H1 (cell line): ENCODE results near the gene NR1H2. TPM values are rescaled to one million over a fixed set of nuclear protein-coding genes. Genes with fewer than 3 reads are reported as not detected.

Experiments used
- CTCF ChIA-PET: fragments of 300-600 bp; sonication (Branson Sonifier 250); formaldehyde crosslinking; loops from one replicate; lab custom pipeline; 2021; ENCODE audit not compliant: partially characterized antibody; lab: Charles Lee
- POLR2A ChIA-PET: fragments of 300-600 bp; sonication (Branson Sonifier 250); formaldehyde crosslinking; loops from one replicate; lab custom pipeline; 2021; ENCODE audit warnings: inconsistent platforms; ENCODE audit not compliant: partially characterized antibody; lab: Charles Lee
- DNase-seq, 2 experiments: peaks; one replicate each; pipeline versions ENCODE4 v3.0.0 to v3.0.0-alpha.2; 2010 to 2022; ENCODE audit warnings: low spot score in 2 of 2, low read depth in 1 of 2, mixed read lengths in 1 of 2
- FAIRE-seq: peaks from 2 replicates; lab custom pipeline; 2011; peaks lifted over from hg19 to GRCh38; lab: Jason Lieb, UNC
- H2AFZ ChIP-seq: 2 replicates; pipeline ENCODE4 v1.8.1; 2012; ENCODE audit warnings: low read length, inconsistent platforms
- H2AK5ac ChIP-seq: 2 replicates; pipeline ENCODE4 v1.6.1; 2013; ENCODE audit warnings: low read depth, low read length
- H2BK120ac ChIP-seq: replicated peaks from 2 replicates; pipeline ENCODE3; 2013; ENCODE audit warnings: low read depth, low read length, inconsistent platforms
- H2BK12ac ChIP-seq: 2 replicates; pipeline ENCODE4 v1.6.1; 2013; ENCODE audit warnings: low read depth, low read length
- H2BK15ac ChIP-seq: 2 replicates; pipeline ENCODE4 v1.6.1; 2013; ENCODE audit warnings: low read length
- H2BK20ac ChIP-seq: 2 replicates; pipeline ENCODE4 v1.6.1; 2013; ENCODE audit warnings: low read length
- H2BK5ac ChIP-seq: 2 replicates; pipeline ENCODE4 v1.6.1; 2013; ENCODE audit warnings: low read depth, low read length
- H3K14ac ChIP-seq: 2 replicates; pipeline ENCODE4 v1.6.1; 2013; ENCODE audit warnings: inconsistent platforms; ENCODE audit not compliant: insufficient read length
- H3K18ac ChIP-seq: 2 replicates; pipeline ENCODE4 v1.6.1; 2013; ENCODE audit warnings: low read length; ENCODE audit errors: extremely low read depth
- H3K23ac ChIP-seq: 2 replicates; pipeline ENCODE4 v1.6.1; 2013; ENCODE audit warnings: inconsistent platforms; ENCODE audit not compliant: insufficient read length
- H3K23me2 ChIP-seq: 2 replicates; pipeline ENCODE4 v1.6.1; 2013; ENCODE audit warnings: low read depth, low read length
- H3K27ac ChIP-seq: 2 replicates; pipeline ENCODE4 v1.6.1; 2011; ENCODE audit warnings: low read depth, low read length, inconsistent platforms
- H3K27me3 ChIP-seq, 4 experiments: replicated peaks in 1 of 4; 1 replicate in 1 of 4; 2 replicates in 3 of 4; pipeline versions ENCODE4 v1.6.1 to v1.8.1; 2011 to 2013; ENCODE audit warnings: low read length in 3 of 4, mild to moderate bottlenecking in 3 of 4, inconsistent platforms in 2 of 4, mixed read lengths in 2 of 4, moderate library complexity in 1 of 4; ENCODE audit not compliant: control insufficient read depth in 3 of 4, insufficient read depth in 3 of 4; ENCODE audit errors: extremely low read depth in 1 of 4
- H3K36me3 ChIP-seq, 4 experiments: 2 replicates each; pipeline versions ENCODE4 v1.6.1 to v1.8.1; 2011 to 2013; ENCODE audit warnings: mild to moderate bottlenecking in 4 of 4, low read length in 3 of 4, moderate library complexity in 2 of 4, control low read depth in 1 of 4, inconsistent platforms in 1 of 4; ENCODE audit not compliant: insufficient read depth in 4 of 4, control insufficient read depth in 2 of 4
- H3K4ac ChIP-seq: replicated peaks from 2 replicates; pipeline ENCODE3; 2013; ENCODE audit warnings: low read length, low read depth, mixed read lengths, inconsistent platforms; ENCODE audit not compliant: insufficient read length
- H3K4me1 ChIP-seq, 4 experiments: replicated peaks in 1 of 4; 1 replicate in 1 of 4; 2 replicates in 3 of 4; pipeline versions ENCODE4 v1.6.1 to v1.8.1; 2011 to 2013; ENCODE audit warnings: low read length in 3 of 4, inconsistent platforms in 2 of 4, mixed read lengths in 1 of 4; ENCODE audit not compliant: insufficient read depth in 4 of 4, control insufficient read depth in 3 of 4
- H3K4me2 ChIP-seq, 2 experiments: 2 replicates each; pipeline versions ENCODE4 v1.6.1 to v1.8.1; 2011 to 2013; ENCODE audit warnings: low read depth in 2 of 2, low read length in 2 of 2, control low read depth in 1 of 2, inconsistent platforms in 1 of 2, mild to moderate bottlenecking in 1 of 2; ENCODE audit not compliant: insufficient read depth in 1 of 2
- H3K4me3 ChIP-seq, 4 experiments: fragments of 200-600, 300-600 bp in 1 of 4; sonication (generic), shearing (Covaris generic), sonication (Bioruptor Twin) in 1 of 4; 2 replicates each; pipeline versions ENCODE4 v1.5.1 to v1.8.1; 2011 to 2016; ENCODE audit warnings: low read length in 4 of 4, low read depth in 3 of 4, control low read depth in 2 of 4, inconsistent platforms in 2 of 4, mild to moderate bottlenecking in 2 of 4, mixed read lengths in 1 of 4, moderate library complexity in 1 of 4; ENCODE audit not compliant: insufficient read depth in 2 of 4; ENCODE audit errors: extremely low read depth in 1 of 4
- H3K56ac ChIP-seq: replicated peaks from 2 replicates; pipeline ENCODE3; 2013; ENCODE audit warnings: low read depth, mild to moderate bottlenecking, mixed read lengths, low read length, inconsistent platforms; ENCODE audit not compliant: insufficient read length
- H3K79me1 ChIP-seq: 2 replicates; pipeline ENCODE4 v1.6.1; 2013; ENCODE audit warnings: low read depth, low read length, control low read depth
- H3K79me2 ChIP-seq, 2 experiments: 2 replicates each; pipeline versions ENCODE4 v1.6.1 to v1.8.1; 2012 to 2013; ENCODE audit warnings: low read length in 2 of 2, mild to moderate bottlenecking in 2 of 2, inconsistent platforms in 1 of 2; ENCODE audit not compliant: insufficient read depth in 2 of 2, control insufficient read depth in 1 of 2
- H3K9ac ChIP-seq, 4 experiments: replicated peaks in 1 of 4; 1 replicate in 1 of 4; 2 replicates in 3 of 4; pipeline versions ENCODE4 v1.6.1 to v1.8.1; 2011 to 2013; ENCODE audit warnings: low read depth in 3 of 4, low read length in 3 of 4, control low read depth in 2 of 4, mild to moderate bottlenecking in 2 of 4, moderate library complexity in 2 of 4, inconsistent platforms in 1 of 4; ENCODE audit errors: extremely low read depth in 1 of 4
- H3K9me3 ChIP-seq, 2 experiments: 2 replicates each; pipeline versions ENCODE4 v1.6.1 to v1.8.1; 2012 to 2013; ENCODE audit warnings: mild to moderate bottlenecking in 2 of 2, moderate library complexity in 2 of 2, control low read depth in 1 of 2, inconsistent platforms in 1 of 2, low read depth in 1 of 2, low read length in 1 of 2, mixed read lengths in 1 of 2; ENCODE audit not compliant: insufficient read depth in 2 of 2
- H4K20me1 ChIP-seq, 2 experiments: replicated peaks in 1 of 2; 2 replicates each; pipeline versions ENCODE3 to v1.8.1; 2011 to 2013; ENCODE audit warnings: inconsistent platforms in 2 of 2, low read length in 2 of 2, mild to moderate bottlenecking in 1 of 2; ENCODE audit not compliant: insufficient read depth in 2 of 2, control insufficient read depth in 1 of 2
- H4K5ac ChIP-seq: 2 replicates; pipeline ENCODE4 v1.6.1; 2013; ENCODE audit warnings: low read length, low read depth, mixed read lengths, inconsistent platforms; ENCODE audit not compliant: insufficient read length
- H4K8ac ChIP-seq: 2 replicates; pipeline ENCODE4 v1.8.0; 2013; ENCODE audit warnings: mild to moderate bottlenecking, moderate library complexity, low read length, inconsistent platforms; ENCODE audit not compliant: insufficient read depth; ENCODE audit errors: extremely low read depth
- H4K91ac ChIP-seq: replicated peaks from 2 replicates; pipeline ENCODE3; 2013; ENCODE audit warnings: low read length, mixed read lengths, inconsistent platforms; ENCODE audit not compliant: insufficient read length
- CBX8 ChIP-seq: fragments of 300-800, 300-1000 bp; sonication (generic); IDR thresholded peaks from 2 replicates; pipeline ENCODE4 v1.7.1; 2016; ENCODE audit warnings: low read depth, low read length, borderline replicate concordance
- POLR2A ChIP-seq, 2 experiments: IDR thresholded peaks; 1 replicate in 1 of 2; 2 replicates in 1 of 2; pipeline ENCODE4 v1.6.1; 2011; ENCODE audit warnings: low read depth in 2 of 2, low read length in 2 of 2, mild to moderate bottlenecking in 2 of 2; ENCODE audit errors: control extremely low read depth in 1 of 2
- POLR2AphosphoS5 ChIP-seq: IDR thresholded peaks from 2 replicates; pipeline ENCODE4 v1.6.1; 2011; ENCODE audit warnings: low read depth, low read length
- RBBP5 ChIP-seq: IDR thresholded peaks from 2 replicates; pipeline ENCODE4 v1.7.1; 2012; ENCODE audit warnings: low read depth, mild to moderate bottlenecking, inconsistent platforms, low read length, moderate library complexity, borderline replicate concordance
- RFX5 ChIP-seq: IDR thresholded peaks from 2 replicates; pipeline ENCODE4 v1.6.1; 2011; ENCODE audit warnings: low read depth, low read length, improper control_type of control experiment, borderline replicate concordance
- SIN3A ChIP-seq, 2 experiments: IDR thresholded peaks in 1 of 2; conservative IDR thresholded peaks in 1 of 2; 2 replicates each; pipeline ENCODE4 v1.6.1; 2011 to 2012; ENCODE audit warnings: low read length in 2 of 2, improper control_type of control experiment in 1 of 2, low read depth in 1 of 2, mild to moderate bottlenecking in 1 of 2
- SIRT6 ChIP-seq: IDR thresholded peaks from one replicate; pipeline ENCODE4 v1.7.1; 2012; ENCODE audit warnings: low read length, inconsistent platforms
- TEAD4 ChIP-seq: IDR thresholded peaks from 2 replicates; pipeline ENCODE4 v1.6.1; 2012; ENCODE audit warnings: low read depth, low read length, inconsistent platforms, mixed read lengths
- YY1 ChIP-seq: IDR thresholded peaks from 2 replicates; pipeline ENCODE4 v1.6.1; 2011; ENCODE audit warnings: low read depth, mild to moderate bottlenecking, low read length
- WGBS, 2 experiments: shearing (Covaris generic) in 1 of 2; methylation state at CpG; one replicate each; pipeline versions ENCODE4 v1.1.6 to v1.1.7; 2013 to 2015; ENCODE audit warnings: low lambda C conversion rate in 2 of 2, mixed read lengths in 2 of 2, inconsistent platforms in 1 of 2, low coverage in 1 of 2, missing lambda C conversion rate in 1 of 2; ENCODE audit not compliant: insufficient replicate concordance in 2 of 2, insufficient coverage in 1 of 2, insufficient read length in 1 of 2; ENCODE audit errors: extremely low coverage in 1 of 2, missing lambda C conversion rate in 1 of 2; 5-methylcytosine and 5-hydroxymethylcytosine counted together
- polyA plus RNA-seq, 7 experiments: library from polyadenylated mRNA; depleted of rRNA in 3 of 7; stranded (reverse) in 5 of 7; unstranded in 2 of 7; fragments of >200 nt in 5 of 7; fragments of 200-250 nt in 2 of 7; gene quantifications; 1 replicate in 5 of 7; 2 replicates in 1 of 7; 4 replicates in 1 of 7; pipeline versions ENCODE4 v1.2.1 to v1.2.3, GENCODE V29; 2011 to 2013; ENCODE audit warnings: missing spikeins in 2 of 7, mixed read lengths in 2 of 7
- total RNA-seq: library from RNA; stranded (reverse); fragmentation: NEBNext Ultra II Directional; extraction: Animal tissue kit (Norgen Biotek cat#: 25700); gene quantifications from 2 replicates; pipeline ENCODE4 v1.2.1, GENCODE V29; 2021
- TF ChIP-seq, protein P1 (sequence below): IDR thresholded peaks from 2 replicates; pipeline ENCODE4 v1.6.1; 2011; ENCODE audit warnings: low read depth, mild to moderate bottlenecking, low read length; ENCODE audit not compliant: insufficient read depth

NR1H2 gene
- total and polyA plus RNA-seq, 2 of the 8 experiments (the other 6 are each of a cell fraction or from before 2014, with no cell fraction given), result 40.3 to 47.5 TPM

DNA sequence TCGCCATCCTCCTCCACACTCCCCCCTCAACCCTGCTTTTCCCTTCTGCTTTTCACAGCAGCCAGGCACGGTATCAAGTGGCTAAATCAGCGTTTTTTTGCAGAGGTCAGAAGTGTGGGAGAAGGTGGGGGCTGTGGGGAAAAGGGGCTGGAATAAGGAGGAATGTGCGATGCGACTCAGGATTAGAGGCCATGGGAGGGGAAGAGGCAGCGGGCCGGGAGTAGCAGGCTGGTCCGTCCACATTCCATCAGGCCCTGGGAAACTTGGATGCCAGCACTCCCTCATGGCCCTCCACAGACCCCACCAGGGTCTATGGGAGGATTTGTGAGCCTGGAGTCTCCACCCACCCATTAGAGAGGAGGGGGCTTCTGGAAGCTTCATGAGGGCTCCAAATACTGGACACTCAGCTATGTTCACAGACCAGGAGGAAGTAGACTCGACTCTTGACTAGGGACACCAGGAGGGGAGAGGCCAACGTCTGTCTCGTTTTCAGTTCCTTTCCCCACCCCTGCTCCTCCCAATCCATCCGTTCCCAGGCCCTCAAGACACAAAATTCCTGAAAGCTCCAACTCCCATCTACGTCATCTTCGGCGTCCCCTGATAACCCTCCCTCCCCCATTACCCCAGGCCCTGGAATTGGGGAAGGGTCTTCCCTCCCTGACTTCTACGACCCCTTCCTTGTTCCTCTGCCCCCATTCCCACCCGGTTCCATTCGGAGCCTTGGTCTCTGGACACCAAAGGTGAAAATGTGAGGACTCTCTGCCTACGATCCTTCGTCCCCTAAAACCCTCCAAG, 43.8 kb upstream of the NR1H2 start:
- Histone ChIP-seq H3K23me2 (peaks cover 34% of the 10 kb centered on the region), H3K23ac (no peak overlapping the region), H4K5ac (peak overlapping the region; percentile 94), H4K91ac (peak overlapping the region; percentile 90), H4K8ac (peak overlapping the region; percentile 54), H2BK120ac (peak overlapping the region; percentile 96), H3K4me2 (peak overlapping the region; percentile 75 to 98), H4K20me1 (peaks cover 1 to 4% of the 10 kb centered on the region in 2 experiments), H3K9me3 (no peaks in the 10 kb centered on the region), H3K56ac (peak overlapping the region; percentile 81), H3K27me3 (peaks cover 3 to 9% (median 6%) of the 10 kb centered on the region in 4 experiments; a peak in 6 of 7 replicates), H3K9ac (peak overlapping the region; percentile 55 to 92 (median 90)), H3K36me3 (no peaks in the 10 kb centered on the region), H3K4ac (peak overlapping the region; percentile 94), H2BK5ac (peak overlapping the region; percentile 97), H3K27ac (peak overlapping the region; percentile 95), H3K4me3 (peak overlapping the region; percentile 74 to 96 (median 86)), H3K14ac (no peak overlapping the region), H2BK20ac (peak overlapping the region; percentile 55; the same call in 1 of the 2 replicates), H3K4me1 (peaks cover 2 to 25% (median 14%) of the 10 kb centered on the region in 4 experiments), H2AFZ (no peak overlapping the region), H3K18ac (peak overlapping the region; percentile 84), H2AK5ac (peak overlapping the region; percentile 69; the same call in 1 of the 2 replicates), H3K79me1 (no peaks in the 10 kb centered on the region; the same call in 1 of the 2 replicates), H2BK15ac (peak overlapping the region; percentile 98; the same call in 1 of the 2 replicates), H2BK12ac (peak overlapping the region; percentile 99), H3K79me2 (peaks cover 3 to 6% of the 10 kb centered on the region in 2 experiments; a peak in 2 of 4 replicates)
- ChIA-PET POLR2A (interaction anchor here (0.6 to 2.8 kb wide), 18 partner anchors 9 to 154 kb away, joined by 3 to 17 read pairs (median 4); partner anchors contain the start of gene POLD1), CTCF (interaction anchor here (0.6 to 1.6 kb wide), 7 partner anchors 11 to 337 kb away, joined by 3 to 4 read pairs (median 3); no protein-coding TSS in a partner anchor)
- FAIRE-seq (no peak), DNase-seq (peak in 1 of 2 experiments; percentile 66)
- 4% methylated on average over 18 of the region's 20 CpGs; no CpG with 5 or more reads in 1 of the 2 experiments for WGBS, 2 experiments
- TF ChIP-seq POLR2AphosphoS5, result peak; percentile 50
- no peak for TF ChIP-seq CBX8
- no peak for TF ChIP-seq RFX5
- no peak for TF ChIP-seq SIRT6
- TF ChIP-seq, protein P1, sequence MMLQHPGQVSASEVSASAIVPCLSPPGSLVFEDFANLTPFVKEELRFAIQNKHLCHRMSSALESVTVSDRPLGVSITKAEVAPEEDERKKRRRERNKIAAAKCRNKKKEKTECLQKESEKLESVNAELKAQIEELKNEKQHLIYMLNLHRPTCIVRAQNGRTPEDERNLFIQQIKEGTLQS, result no peak
- 0 out of 2 replicates have a peak, but pooled peaks have one; percentile 24 for TF ChIP-seq YY1
- TF ChIP-seq SIN3A (conservative IDR thresholded peaks at IDR 0.05 in 1 of 2, IDR thresholded peaks at IDR 0.05 in 1 of 2; ENCODE audit: low read depth in 1 of 2, low read length in 2 of 2), result peak in 1 of 2 experiments; percentile 33; a peak in 1 of 4 replicates
- peak in 1 of 2 experiments; percentile 87; a peak in 1 of 3 replicates for TF ChIP-seq POLR2A (IDR thresholded peaks at IDR 0.05; ENCODE audit: control extremely low read depth in 1 of 2, low read depth in 2 of 2, low read length in 2 of 2)
- TF ChIP-seq RBBP5, result peak; percentile 71
- peak; percentile 78 for TF ChIP-seq TEAD4
